Measurements from ENCODE around the gene NUP58.

- no peak for TF ChIP-seq CTCF (IDR thresholded peaks at IDR 0.05 in 4 of 5, conservative IDR thresholded peaks at IDR 0.05 in 1 of 5)
- no peak for TF ChIP-seq POLR2A (IDR thresholded peaks at IDR 0.05)
These were observed 64.4 kb downstream of the NUP58 start for GRCh38 chr13:25365720-25366235.

Data from gastrocnemius medialis (tissue), 4 donors.